AG09309 (cell line): ENCODE results near the gene ADGRB2.

Source experiments
- DNase-seq: peaks from one replicate; pipeline ENCODE4 v3.0.0-alpha.2; 2010; ENCODE audit warnings: low read depth
- H3K4me3 ChIP-seq: 2 replicates; pipeline ENCODE4 v1.5.1; 2011; ENCODE audit warnings: mild to moderate bottlenecking, low read depth, low read length, moderate library complexity; ENCODE audit not compliant: control insufficient read depth
- TF ChIP-seq, protein P1 (sequence below): IDR thresholded peaks from 2 replicates; pipeline ENCODE4 v1.5.1; 2011; ENCODE audit warnings: mild to moderate bottlenecking, low read depth, low read length, inconsistent platforms; ENCODE audit not compliant: insufficient read depth, control insufficient read depth; ENCODE audit errors: missing control alignments

The ADGRB2 gene

DNA sequence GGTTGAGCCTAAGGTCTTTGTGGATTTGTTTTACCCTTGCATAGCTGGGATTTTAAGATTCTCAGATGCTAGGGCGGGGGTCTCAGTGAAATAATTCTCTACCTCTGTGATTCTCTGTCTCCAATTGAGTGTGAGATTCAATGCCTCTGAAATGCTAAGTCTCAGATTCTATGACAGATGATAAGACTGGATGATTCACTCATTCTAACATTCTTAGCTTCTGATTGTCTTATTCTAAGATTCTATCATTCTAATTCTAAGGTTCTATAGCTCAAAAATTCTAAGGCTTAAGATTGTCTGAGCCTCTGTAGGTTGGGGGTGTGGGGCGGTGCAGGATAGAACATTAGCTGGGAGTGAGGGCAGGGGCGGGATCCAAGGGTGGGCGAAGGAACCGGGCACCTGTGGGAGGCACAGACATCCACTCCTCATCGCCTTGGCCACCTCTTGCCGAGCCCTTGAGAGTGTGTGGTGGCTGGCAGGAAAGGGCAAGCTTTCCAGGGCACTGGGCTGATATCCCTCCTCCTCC lies 29.5 kb downstream of the ADGRB2 start:
- TF ChIP-seq, protein P1, sequence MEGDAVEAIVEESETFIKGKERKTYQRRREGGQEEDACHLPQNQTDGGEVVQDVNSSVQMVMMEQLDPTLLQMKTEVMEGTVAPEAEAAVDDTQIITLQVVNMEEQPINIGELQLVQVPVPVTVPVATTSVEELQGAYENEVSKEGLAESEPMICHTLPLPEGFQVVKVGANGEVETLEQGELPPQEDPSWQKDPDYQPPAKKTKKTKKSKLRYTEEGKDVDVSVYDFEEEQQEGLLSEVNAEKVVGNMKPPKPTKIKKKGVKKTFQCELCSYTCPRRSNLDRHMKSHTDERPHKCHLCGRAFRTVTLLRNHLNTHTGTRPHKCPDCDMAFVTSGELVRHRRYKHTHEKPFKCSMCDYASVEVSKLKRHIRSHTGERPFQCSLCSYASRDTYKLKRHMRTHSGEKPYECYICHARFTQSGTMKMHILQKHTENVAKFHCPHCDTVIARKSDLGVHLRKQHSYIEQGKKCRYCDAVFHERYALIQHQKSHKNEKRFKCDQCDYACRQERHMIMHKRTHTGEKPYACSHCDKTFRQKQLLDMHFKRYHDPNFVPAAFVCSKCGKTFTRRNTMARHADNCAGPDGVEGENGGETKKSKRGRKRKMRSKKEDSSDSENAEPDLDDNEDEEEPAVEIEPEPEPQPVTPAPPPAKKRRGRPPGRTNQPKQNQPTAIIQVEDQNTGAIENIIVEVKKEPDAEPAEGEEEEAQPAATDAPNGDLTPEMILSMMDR, result no peak
- DNase-seq, result no peak

DNA sequence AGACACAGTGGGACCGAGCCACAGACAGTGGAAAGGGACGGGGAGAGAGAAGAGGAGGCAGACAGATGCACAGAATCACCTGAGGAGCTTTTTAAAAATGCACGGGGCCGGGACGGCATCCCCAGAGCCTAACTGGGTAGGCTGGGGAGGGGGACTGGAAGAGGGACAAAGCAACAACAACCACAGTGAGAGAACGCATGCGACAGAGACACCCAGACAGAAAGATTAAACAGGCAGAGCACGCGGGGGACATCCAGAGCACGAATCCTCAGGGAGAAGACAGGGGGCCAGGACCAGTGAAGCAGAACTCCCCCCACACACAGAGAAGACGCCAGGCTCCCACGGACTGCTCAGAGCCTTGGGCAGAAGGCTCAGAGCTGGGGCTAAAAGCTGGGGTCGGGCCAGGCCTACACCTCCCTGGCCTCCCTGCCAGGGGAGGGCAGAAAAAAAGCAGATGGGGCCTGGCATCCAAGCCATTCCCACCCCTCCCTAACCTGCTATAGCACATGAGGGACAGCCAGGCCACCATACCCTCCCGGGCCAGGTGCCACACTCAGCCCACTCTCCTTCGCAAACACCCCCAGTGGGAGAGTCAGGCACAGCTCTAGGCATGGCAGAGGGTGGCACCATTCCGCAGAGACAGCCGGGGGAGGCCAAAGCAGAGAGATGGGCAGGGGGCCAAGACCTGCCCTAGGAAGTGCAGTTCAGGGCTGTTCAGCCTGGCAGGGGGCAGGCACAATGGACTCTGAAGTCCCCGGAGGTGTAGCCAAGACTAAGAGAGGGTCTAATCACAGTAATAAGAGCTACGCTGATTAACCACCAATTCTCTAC lies 30.5 kb downstream of the ADGRB2 start:
- H3K4me3 ChIP-seq, result no peak overlapping the region
- no peak for DNase-seq
- TF ChIP-seq, protein P1, result no peak

More for the DNA sequence above, 29.5 kb downstream of the ADGRB2 start:
- no peak overlapping the region for H3K4me3 ChIP-seq

DNA sequence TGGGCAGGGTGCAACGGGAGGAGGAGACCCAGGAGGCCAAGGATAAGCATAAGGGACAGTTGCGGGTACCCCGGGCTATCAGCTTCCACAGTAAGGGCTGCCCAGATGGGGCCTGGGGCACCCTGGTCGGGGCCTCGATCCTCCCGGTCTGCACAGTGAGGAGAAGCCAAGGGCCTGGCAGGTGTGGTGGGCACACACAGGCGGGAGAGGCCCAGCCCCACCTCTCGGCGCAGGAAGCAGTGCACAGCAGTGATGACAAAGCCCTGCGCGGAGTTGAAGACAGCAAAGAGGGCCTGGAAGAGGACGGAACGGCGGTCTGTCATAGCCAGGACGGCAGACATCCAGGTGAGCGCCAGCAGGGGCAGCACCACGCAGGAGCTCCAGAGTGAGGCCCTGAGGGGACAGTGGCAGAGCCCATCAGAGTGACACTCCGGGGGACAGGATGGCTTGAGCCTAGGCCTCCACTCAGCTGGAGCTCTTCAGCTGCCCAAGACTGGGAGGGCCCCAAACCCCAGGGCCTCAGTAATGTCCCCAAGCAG lies 31.3 kb downstream of the ADGRB2 start:
- no peak for DNase-seq
- H3K4me3 ChIP-seq, result no peak overlapping the region
- TF ChIP-seq, protein P1, result no peak

DNA sequence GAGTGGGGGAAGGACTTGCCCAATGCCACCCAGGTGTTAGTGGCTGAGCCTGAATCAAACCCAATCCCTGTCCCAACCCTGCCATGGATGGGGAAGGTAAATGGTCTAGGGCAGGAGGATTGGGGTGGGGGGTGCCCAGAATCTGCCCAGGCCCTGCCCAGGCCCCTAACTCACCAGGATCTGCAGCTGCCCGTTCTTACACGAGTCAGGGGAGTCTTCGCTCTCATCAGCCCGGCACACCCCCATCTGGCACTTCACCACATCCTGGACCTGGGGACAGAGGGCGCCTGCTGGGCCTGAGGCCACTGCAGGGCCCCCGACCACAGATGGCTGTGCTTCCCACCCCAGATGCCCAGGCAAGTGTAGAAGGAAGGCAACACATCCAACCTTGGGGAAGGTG lies 31.8 kb downstream of the ADGRB2 start:
- TF ChIP-seq, protein P1, result no peak
- DNase-seq, result no peak
- no peak overlapping the region for H3K4me3 ChIP-seq

DNA sequence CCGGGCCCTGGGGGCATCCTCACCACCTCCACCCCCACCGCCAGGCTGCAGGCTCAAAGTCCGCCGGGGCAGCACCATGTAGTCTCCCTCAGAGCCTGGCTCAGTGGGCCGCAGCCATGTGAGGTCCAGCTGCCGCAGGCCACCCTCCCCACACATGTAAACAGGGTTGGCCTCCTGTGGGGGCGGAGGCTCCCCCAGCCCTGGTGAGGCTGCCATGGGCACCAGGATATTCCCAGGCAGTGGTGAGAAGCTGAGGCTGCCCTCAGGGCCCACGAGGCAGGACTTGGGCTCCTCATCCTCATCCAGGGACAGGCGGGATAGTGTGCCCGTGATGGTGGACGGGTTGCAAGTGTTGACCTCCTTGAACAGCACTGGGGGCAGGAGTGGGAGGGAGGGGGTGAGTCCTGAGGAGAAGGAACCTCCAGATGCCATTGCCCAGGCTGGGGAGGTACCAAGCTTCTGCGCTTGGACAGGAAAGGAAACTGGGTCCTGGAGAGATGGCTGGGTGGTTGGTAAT lies 33.0 kb downstream of the ADGRB2 start:
- TF ChIP-seq, protein P1, result no peak
- no peak for DNase-seq

DNA sequence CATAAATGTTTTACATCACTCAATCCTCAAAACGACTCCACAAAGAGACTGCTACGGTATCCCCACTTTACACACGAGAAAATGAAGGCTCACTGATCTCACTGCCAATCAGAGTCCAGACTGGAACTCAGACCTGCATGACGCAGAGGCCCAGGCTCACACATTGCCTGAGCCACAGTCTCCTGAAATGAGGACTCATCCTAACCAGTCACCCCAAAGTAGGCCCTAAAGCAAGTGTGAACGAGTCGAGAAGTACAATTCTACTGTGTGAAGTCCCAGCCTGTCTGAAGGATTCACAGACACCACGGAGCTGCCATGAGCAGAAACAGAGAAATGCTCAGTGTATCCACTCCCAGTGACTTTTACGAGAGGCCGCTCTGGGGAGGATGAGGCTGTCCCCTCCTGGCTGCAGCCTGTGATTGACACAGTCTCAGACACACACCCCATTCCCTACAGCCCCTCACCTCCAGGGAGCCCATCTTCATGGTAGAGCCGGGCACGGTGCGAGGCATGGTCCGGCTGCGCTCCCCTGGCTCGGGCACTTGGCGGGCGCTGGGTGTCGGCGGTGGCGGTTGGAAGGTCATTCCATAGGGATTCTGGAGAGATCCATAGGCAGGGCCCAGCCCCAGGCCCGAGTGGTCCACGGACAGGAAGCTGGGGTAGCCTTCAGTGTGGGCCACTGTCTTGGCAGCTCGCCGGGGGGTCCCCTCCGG lies 33.6 kb downstream of the ADGRB2 start:
- TF ChIP-seq, protein P1, result no peak

More for the DNA sequence above, 33.0 kb downstream of the ADGRB2 start:
- H3K4me3 ChIP-seq, result no peak overlapping the region

More for the DNA sequence above, 33.6 kb downstream of the ADGRB2 start:
- DNase-seq, result no peak
- H3K4me3 ChIP-seq, result no peak overlapping the region
